B cell (primary cell): ENCODE data around the gene MRRF. TPM values are rescaled to one million over a fixed set of nuclear protein-coding genes. Genes with fewer than 3 reads are reported as not detected.
"Not testable (repeated sequence)": the region's sequence is repeated elsewhere in the genome, so short reads cannot be mapped to it uniquely, and the experiment has no call there.

ENCODE experiments used
- ATAC-seq: fragments of 200-7000 bp; cut with Tn5 transposase; one replicate; pipeline ENCODE4 v1.10.0; 2021; ENCODE audit warnings: low read depth, mild to moderate bottlenecking, moderate number of reproducible peaks, moderate library complexity
- CTCF ChIA-PET: fragments of 350-600 bp; sonication (Branson Sonifier 250); formaldehyde crosslinking; loops from one replicate; lab custom pipeline; 2021; ENCODE audit warnings: antibody characterized with exemption, inconsistent platforms; lab: Charles Lee
- POLR2A ChIA-PET: fragments of 350-600 bp; sonication (Branson Sonifier 250); formaldehyde crosslinking; loops from one replicate; lab custom pipeline; 2021; ENCODE audit warnings: antibody characterized with exemption; lab: Charles Lee
- DNase-seq: peaks from one replicate; pipeline ENCODE4 v3.0.0; 2013
- H2AFZ ChIP-seq: 2 replicates; pipeline ENCODE4 v1.6.1; 2012; ENCODE audit warnings: mild to moderate bottlenecking, low read depth, low read length; ENCODE audit not compliant: insufficient read depth, poor library complexity, severe bottlenecking
- H3K27ac ChIP-seq, 2 donors: 1 replicate in 1 of 2; 2 replicates in 1 of 2; pipeline ENCODE4 v1.5.1; 2012 to 2013; ENCODE audit warnings: low read length in 2 of 2, mild to moderate bottlenecking in 2 of 2, moderate library complexity in 1 of 2
- H3K27me3 ChIP-seq, 4 experiments: fragments of 200-600 bp in 1 of 4; sonication (generic) in 1 of 4; replicated peaks in 1 of 4; 1 replicate in 2 of 4; 2 replicates in 2 of 4; pipeline versions ENCODE4 v1.6.1 to v1.7.0; 2013 to 2016; ENCODE audit warnings: low read length in 3 of 4, mild to moderate bottlenecking in 2 of 4, mixed read lengths in 1 of 4, moderate library complexity in 1 of 4; ENCODE audit not compliant: insufficient read depth in 4 of 4, control insufficient read depth in 3 of 4; ENCODE audit errors: control extremely low read depth in 1 of 4
- H3K36me3 ChIP-seq, 2 experiments: replicated peaks in 1 of 2; 1 replicate in 1 of 2; 2 replicates in 1 of 2; pipeline versions ENCODE4 v1.6.1 to v1.7.1; 2013; ENCODE audit warnings: low read length in 1 of 2; ENCODE audit not compliant: insufficient read depth in 2 of 2, control insufficient read depth in 1 of 2; ENCODE audit errors: control extremely low read depth in 1 of 2, extremely low read depth in 1 of 2
- H3K4me1 ChIP-seq, 2 donors: fragments of 200-600 bp in 1 of 2; sonication (generic) in 1 of 2; 1 replicate in 1 of 2; 2 replicates in 1 of 2; pipeline versions ENCODE4 v1.5.1 to v1.6.1; 2013 to 2017; ENCODE audit warnings: low read length in 2 of 2; ENCODE audit not compliant: control insufficient read depth in 2 of 2, insufficient read depth in 2 of 2
- H3K4me2 ChIP-seq: replicated peaks from 2 replicates; pipeline ENCODE3; 2012; ENCODE audit warnings: mild to moderate bottlenecking, low read depth, low read length; ENCODE audit not compliant: poor library complexity, severe bottlenecking
- H3K4me3 ChIP-seq, 5 experiments: fragments of 200-600 bp in 1 of 5; sonication (generic) in 1 of 5; 1 replicate in 3 of 5; 2 replicates in 2 of 5; pipeline versions ENCODE4 v1.5.1 to v1.7.0; 2011 to 2016; ENCODE audit warnings: low read length in 4 of 5, mild to moderate bottlenecking in 4 of 5, low read depth in 2 of 5, control low read depth in 1 of 5, moderate library complexity in 1 of 5; ENCODE audit not compliant: insufficient read depth in 1 of 5; ENCODE audit errors: control extremely low read depth in 1 of 5, extremely low read depth in 1 of 5
- H3K79me2 ChIP-seq: fragments of 200-600 bp; sonication (generic); one replicate; pipeline ENCODE4 v1.6.0; 2016; ENCODE audit warnings: low read length; ENCODE audit not compliant: control insufficient read depth, insufficient read depth
- H3K9ac ChIP-seq: fragments of 200-600 bp; sonication (generic); 2 replicates; pipeline ENCODE4 v1.6.1; 2017; ENCODE audit warnings: mild to moderate bottlenecking, low read length, moderate library complexity
- H3K9me3 ChIP-seq, 3 donors: one replicate each; pipeline versions ENCODE4 v1.6.1 to v1.7.1; 2013; ENCODE audit warnings: low read length in 2 of 3; ENCODE audit not compliant: control insufficient read depth in 2 of 3, insufficient read depth in 1 of 3; ENCODE audit errors: control extremely low read depth in 1 of 3
- H4K20me1 ChIP-seq: 2 replicates; pipeline ENCODE4 v1.6.0; 2012; ENCODE audit warnings: mild to moderate bottlenecking, low read length; ENCODE audit not compliant: insufficient read depth, control insufficient read depth, poor library complexity, severe bottlenecking
- H3K27ac Mint-ChIP-seq: one replicate; pipeline ENCODE4 v1.8.0; 2021; ENCODE audit warnings: mixed read lengths
- H3K27me3 Mint-ChIP-seq: one replicate; pipeline ENCODE4 v1.8.0; 2021; ENCODE audit warnings: mixed read lengths
- H3K4me1 Mint-ChIP-seq: one replicate; pipeline ENCODE4 v1.8.0; 2021; ENCODE audit warnings: mixed read lengths
- H3K4me3 Mint-ChIP-seq: one replicate; pipeline ENCODE4 v1.8.0; 2021; ENCODE audit warnings: mixed read lengths
- H3K9me3 Mint-ChIP-seq: one replicate; pipeline ENCODE4 v1.8.0; 2022; ENCODE audit warnings: mixed read lengths; ENCODE audit not compliant: insufficient read depth
- CTCF ChIP-seq: fragments of 200-600 bp; IDR thresholded peaks from one replicate; pipeline ENCODE4 v1.8.0; 2022; ENCODE audit warnings: antibody characterized with exemption, mild to moderate bottlenecking
- EZH2 ChIP-seq: IDR thresholded peaks from 2 replicates; pipeline ENCODE4 v1.6.1; 2012; ENCODE audit warnings: borderline replicate concordance, low read depth, mild to moderate bottlenecking, moderate library complexity, low read length; ENCODE audit not compliant: insufficient read depth, poor library complexity, severe bottlenecking
- WGBS: methylation state at CpG from one replicate; pipeline ENCODE4 v1.1.5; 2013; ENCODE audit warnings: missing lambda C conversion rate; ENCODE audit not compliant: insufficient coverage; 5-methylcytosine and 5-hydroxymethylcytosine counted together
- intact Hi-C: fragments of 100-400 bp; cut with micrococcal nuclease; formaldehyde crosslinking; loops from one replicate; pipeline ENCODE4 v1.10.0; 2022
- polyA plus RNA-seq: library from polyadenylated mRNA; depleted of rRNA; stranded (reverse); fragments of >200 nt; gene quantifications from 2 replicates; pipeline ENCODE4 v1.2.3, GENCODE V29; 2012
- total RNA-seq, 2 donors: library from RNA; stranded (reverse); fragments of 120-200 nt in 1 of 2; gene quantifications; 1 replicate in 1 of 2; 2 replicates in 1 of 2; pipeline versions ENCODE4 v1.2.3 to v1.2.4, GENCODE V29; 2013 to 2022

Gene MRRF
- total and polyA plus RNA-seq, 2 donors (not counting 1 experiment from before 2014, with no cell fraction given) = 38.6 to 44.9 TPM

- peaks cover 0 to 25% (median 0%) of the 10 kb centered on the region in 3 donors for H3K9me3 ChIP-seq
- no peaks in the 10 kb centered on the region for H4K20me1 ChIP-seq
- H3K79me2 ChIP-seq = no peaks in the 10 kb centered on the region
- H3K27ac ChIP-seq = no peak overlapping the region
- no peak overlapping the region for H3K4me2 ChIP-seq
- H3K4me3 ChIP-seq = no peak overlapping the region
- H3K4me1 Mint-ChIP-seq = no peaks in the 10 kb centered on the region
- ChIA-PET CTCF (interaction anchor here (0.9 to 2.4 kb wide), 3 partner anchors 232 to 257 kb away, joined by 3 to 6 read pairs (median 4); no protein-coding TSS in a partner anchor), POLR2A (no interaction called here)
- H3K4me1 ChIP-seq = no peaks in the 10 kb centered on the region
- H2AFZ ChIP-seq = no peak overlapping the region
- H3K27ac Mint-ChIP-seq = no peak overlapping the region
- intact Hi-C loops = no loop called here
- TF ChIP-seq CTCF (no peak), EZH2 (no peak)
- H3K27me3 Mint-ChIP-seq = peaks cover 7% of the 10 kb centered on the region
- H3K4me3 Mint-ChIP-seq = no peak overlapping the region
- no peak overlapping the region for H3K9ac ChIP-seq
- H3K9me3 Mint-ChIP-seq = peaks cover 13% of the 10 kb centered on the region
- DNase-seq = no peak
- WGBS = no CpG with 5 or more reads among the region's 2 CpGs
- ATAC-seq = no peak
- no peaks in the 10 kb centered on the region for H3K36me3 ChIP-seq
- peaks cover 0 to 2% (median 0%) of the 10 kb centered on the region in 4 experiments for H3K27me3 ChIP-seq
Measured at GRCh38 chr9:122356627-122357026, 91.9 kb downstream of the MRRF start.

DNA sequence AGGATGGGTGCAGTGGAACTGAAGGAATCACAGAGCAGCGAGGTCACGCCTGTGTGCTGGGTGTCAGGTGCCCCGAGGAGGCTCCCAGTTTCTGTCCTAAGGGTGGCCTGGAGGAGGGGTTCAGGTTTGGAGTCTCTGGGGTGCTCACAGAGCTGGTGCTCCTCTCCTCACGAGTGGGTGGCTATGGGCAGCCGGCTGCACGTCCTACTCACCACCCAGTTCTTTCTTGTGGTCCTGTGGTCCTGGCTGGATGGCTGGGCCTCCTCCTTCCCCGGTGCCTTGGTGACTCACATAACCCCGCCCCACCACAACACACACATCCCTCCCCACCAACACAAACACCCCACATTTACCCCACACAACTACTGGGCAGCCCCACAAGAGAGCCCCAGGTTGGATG, 96.2 kb downstream of the MRRF start:
- Mint-ChIP-seq H3K9me3 (peaks cover 9% of the 10 kb centered on the region), H3K4me3 (no peak overlapping the region), H3K27me3 (peaks cover 7% of the 10 kb centered on the region), H3K27ac (no peak overlapping the region), H3K4me1 (no peaks in the 10 kb centered on the region)
- no peak for TF ChIP-seq EZH2
- TF ChIP-seq CTCF = no peak
- DNase-seq = no peak
- Histone ChIP-seq H3K9me3 (peaks cover 0 to 8% (median 0%) of the 10 kb centered on the region in 3 donors), H3K9ac (no peak overlapping the region), H3K27ac (no peak overlapping the region), H3K79me2 (no peaks in the 10 kb centered on the region), H3K4me3 (no peak overlapping the region), H3K36me3 (no peaks in the 10 kb centered on the region), H3K4me2 (no peak overlapping the region), H3K4me1 (no peaks in the 10 kb centered on the region), H3K27me3 (no peaks in the 10 kb centered on the region), H2AFZ (no peak overlapping the region), H4K20me1 (no peaks in the 10 kb centered on the region)
- ChIA-PET POLR2A (no interaction called here), CTCF (interaction anchor here (1.2 kb wide), 1 partner anchor 236 kb away, joined by 3 read pairs; no protein-coding TSS in a partner anchor)
- intact Hi-C loops = no loop called here
- ATAC-seq = no peak
- WGBS = 67% methylated on average over 5 of the region's 8 CpGs

DNA sequence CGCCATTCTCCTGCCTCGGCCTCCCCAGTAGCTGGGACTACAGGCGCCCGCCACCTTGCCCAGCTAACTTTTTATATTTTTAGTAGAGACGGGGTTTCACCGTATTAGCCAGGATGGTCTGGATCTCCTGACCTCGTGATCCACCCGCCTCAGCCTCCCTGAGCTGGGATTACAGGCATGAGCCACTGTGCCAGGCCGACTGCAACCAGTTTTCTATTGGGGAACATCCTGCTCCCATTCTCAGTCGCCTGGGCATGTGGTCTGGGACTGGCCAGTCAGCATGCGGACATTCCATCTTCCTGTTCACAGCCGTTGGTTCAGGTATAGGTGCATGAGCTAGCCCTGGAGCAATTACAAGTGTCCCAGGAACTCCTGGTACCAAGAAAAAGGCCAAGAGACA, 98.4 kb downstream of the MRRF start:
- H4K20me1 ChIP-seq, POLR2A ChIA-PET, H3K27me3 Mint-ChIP-seq, H3K27ac ChIP-seq, H3K9me3 Mint-ChIP-seq, H3K4me1 ChIP-seq, H3K79me2 ChIP-seq, H3K27me3 ChIP-seq, intact Hi-C loops, H3K27ac Mint-ChIP-seq, H3K4me3 Mint-ChIP-seq, DNase-seq, H3K4me3 ChIP-seq, H3K4me1 Mint-ChIP-seq, H2AFZ ChIP-seq, ATAC-seq, H3K9me3 ChIP-seq, H3K4me2 ChIP-seq, H3K9ac ChIP-seq, H3K36me3 ChIP-seq: not testable (repeated sequence)
- CTCF ChIA-PET = interaction anchor here (1.5 kb wide), 1 partner anchor 13 kb away, joined by 10 read pairs; no protein-coding TSS in a partner anchor
- 89% methylated on average over 11 of the region's 12 CpGs for WGBS
